NCI-H345 treated with DMSO at 0.1 percent for 48 hours (cell line): Measurements from ENCODE around the gene ELOVL5.
"Not testable (repeated sequence)": the region's sequence is repeated elsewhere in the genome, so short reads cannot be mapped to it uniquely, and the experiment has no call there.

Experiments
- DNase-seq: peaks from one replicate; lab custom pipeline; 2025; ENCODE audit not compliant: unreplicated experiment; lab: John Stamatoyannopoulos, UW

The ELOVL5 gene, protein sequence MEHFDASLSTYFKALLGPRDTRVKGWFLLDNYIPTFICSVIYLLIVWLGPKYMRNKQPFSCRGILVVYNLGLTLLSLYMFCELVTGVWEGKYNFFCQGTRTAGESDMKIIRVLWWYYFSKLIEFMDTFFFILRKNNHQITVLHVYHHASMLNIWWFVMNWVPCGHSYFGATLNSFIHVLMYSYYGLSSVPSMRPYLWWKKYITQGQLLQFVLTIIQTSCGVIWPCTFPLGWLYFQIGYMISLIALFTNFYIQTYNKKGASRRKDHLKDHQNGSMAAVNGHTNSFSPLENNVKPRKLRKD

GRCh38 chr6:53348371-53349208, at the start of gene ELOVL5:
Gene ELOVL5 (minus strand): TSS chr6:53348950. CDS start chr6:53295699, 53,251 bp downstream.
- DNase-seq = peak; percentile 86

DNA sequence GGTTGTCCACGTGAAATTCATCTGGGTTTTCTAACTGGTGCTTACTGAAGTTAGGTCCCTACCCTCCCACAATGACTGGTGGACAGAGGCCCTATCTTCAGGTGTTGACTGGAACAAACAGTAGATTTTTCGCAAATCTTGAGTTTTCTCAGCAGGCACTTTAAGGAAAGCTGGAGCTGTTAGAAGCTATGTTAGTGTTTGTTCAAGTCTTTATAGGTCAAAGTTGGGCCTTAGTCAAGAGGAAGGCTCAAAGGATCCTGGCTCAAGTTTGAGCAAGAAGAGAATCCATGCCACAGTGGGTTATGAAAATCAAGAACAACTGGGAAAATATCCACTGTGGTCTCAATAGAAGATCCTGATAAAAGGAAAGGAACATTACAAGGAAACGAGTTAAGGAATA, 48.5 kb upstream of the ELOVL5 start:
- no peak for DNase-seq

DNA sequence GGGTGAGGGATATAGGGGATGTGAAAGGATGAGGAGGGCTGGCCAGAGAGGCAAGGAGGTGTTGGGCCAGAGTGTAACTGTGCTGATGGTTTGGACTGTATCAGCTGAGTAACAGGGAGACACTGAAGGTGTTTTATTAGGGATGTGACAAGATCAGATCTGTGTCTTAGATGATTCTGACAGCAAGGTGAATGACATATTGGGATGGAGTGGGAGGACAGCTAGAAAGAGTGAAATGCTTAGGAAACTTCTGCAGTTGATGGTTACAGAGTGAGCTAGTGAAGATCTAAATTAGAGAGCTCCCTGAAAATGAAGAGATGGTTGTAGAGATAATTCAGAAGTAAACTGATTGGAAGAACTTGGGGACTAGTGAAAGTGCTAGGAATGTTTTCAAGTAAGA, 47.2 kb upstream of the ELOVL5 start:
- no peak for DNase-seq

DNA sequence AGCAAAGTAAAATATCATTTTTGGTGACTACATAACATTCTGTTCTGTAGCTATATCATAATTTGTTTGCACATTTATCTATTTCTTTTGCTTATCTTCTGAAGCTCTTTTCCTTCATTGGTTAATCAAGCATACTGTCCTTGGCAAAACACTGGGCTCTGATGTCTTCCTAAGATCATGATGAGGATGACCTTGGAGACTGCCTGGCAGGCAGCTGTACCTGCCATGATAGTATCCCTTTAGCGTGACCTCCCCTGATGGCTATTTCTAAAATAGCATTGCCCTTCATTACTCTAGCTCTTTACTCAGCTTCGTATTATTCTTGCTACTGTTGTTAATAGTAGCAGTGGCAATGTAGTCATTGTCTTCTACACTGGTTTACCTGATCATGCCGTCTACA, 46.0 kb upstream of the ELOVL5 start:
- DNase-seq = no peak

GRCh38 chr6:53391170-53391569, 42.4 kb upstream of the ELOVL5 start:
- DNase-seq = no peak

DNA sequence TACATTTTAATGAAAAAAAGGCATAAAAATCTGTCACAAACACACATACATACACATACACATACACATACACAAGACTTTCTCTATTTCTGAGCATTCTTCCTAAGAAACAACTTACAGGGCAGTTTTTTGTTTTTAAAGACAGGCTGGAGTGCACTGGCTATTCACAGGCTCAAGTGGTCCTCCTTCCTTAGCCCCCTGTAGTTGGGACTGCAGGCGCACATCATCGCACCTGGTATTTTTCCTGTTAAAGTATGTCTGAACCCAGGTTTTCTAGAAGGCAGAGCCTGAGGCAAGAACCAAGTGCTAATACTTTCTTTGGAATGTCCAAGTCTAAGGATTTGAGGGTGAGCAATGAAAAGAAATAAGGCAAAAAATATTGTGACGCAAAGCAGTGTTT, 41.3 kb upstream of the ELOVL5 start:
- DNase-seq = no peak

GRCh38 chr6:53388615-53389014, 39.9 kb upstream of the ELOVL5 start:
- DNase-seq = not testable (repeated sequence)

GRCh38 chr6:53382421-53382820, 33.7 kb upstream of the ELOVL5 start:
- no peak for DNase-seq

DNA sequence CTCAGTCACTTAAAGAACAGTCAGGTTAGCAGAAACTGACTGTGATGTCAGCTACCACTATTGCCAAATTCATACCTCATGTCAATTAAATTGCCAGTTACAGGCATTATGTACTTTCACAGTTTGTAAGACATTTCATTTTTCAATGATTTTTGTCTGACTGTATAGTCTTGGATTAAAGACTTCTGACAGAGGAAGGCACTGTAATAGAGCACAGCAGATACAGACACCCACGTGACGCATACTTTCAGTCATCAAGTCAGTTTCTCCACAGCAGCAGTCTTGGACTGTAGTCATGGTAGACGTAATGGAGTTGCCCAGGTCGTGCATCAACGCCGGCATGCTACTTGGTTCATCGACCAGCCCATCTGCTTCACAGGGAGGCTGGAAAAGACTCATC, 29.5 kb upstream of the ELOVL5 start:
- no peak for DNase-seq

DNA sequence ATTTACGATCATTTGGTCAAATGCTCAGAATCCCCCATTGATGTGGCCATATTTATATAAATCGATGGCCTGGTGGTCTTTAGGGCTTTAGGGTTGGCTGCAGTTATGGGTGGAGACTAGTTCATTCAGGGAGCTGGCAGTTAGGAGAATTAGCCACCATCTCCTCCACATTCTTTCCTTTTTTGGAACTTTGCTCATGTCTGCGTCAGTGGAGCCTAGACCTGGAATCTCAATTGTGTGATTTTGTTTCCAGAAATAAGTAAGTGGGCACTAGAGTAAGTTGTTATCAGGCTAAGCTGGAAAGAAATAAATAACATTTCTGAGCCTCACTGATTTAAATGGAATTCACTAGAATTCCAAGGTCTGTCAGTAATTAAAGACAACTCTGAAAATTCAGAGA, 29.0 kb upstream of the ELOVL5 start:
- DNase-seq = no peak

DNA sequence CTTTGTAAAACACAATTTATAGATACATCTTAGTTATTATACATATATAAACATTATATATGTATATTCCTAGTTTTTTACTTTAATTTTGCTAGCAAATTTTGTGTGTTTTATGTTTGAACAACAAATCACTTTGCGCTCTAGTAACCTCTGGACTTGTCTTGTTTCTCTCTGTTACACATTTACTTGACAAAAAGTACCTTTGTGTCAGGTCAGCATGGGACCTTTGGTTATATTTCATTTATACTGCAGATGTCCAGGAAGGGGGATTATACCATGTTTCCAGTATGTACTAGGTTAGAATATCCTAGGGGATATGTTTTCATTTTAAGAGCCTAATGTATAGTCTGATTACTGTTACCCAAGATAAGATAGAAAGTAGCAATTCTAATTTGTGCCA, 28.5 kb upstream of the ELOVL5 start:
- no peak for DNase-seq

- no peak for DNase-seq
Observed at GRCh38 chr6:53376661-53377226, 28.0 kb upstream of the ELOVL5 start.

DNA sequence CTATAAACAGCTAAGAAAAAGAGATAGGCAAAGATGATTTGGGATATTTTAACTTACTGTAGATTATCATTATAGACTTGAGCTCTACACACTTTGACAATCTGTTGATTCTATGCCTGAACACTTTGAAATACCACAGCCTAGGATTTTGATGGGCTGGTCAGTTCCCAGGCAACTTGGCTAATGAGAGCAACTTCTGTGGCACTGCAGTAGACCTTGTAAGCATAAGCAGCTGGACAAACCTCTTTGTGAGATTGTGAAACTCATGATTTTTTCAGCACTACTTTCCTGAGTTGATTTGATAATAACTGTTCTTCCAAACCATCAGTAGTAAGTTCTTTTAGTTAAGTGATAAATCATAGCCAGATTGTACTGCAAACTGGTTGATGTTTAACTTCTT, 27.1 kb upstream of the ELOVL5 start:
- no peak for DNase-seq

- no peak for DNase-seq
Observed at GRCh38 chr6:53373638-53374037, 24.9 kb upstream of the ELOVL5 start.

- DNase-seq = no peak
Observed at GRCh38 chr6:53369876-53370515, 21.2 kb upstream of the ELOVL5 start.

DNA sequence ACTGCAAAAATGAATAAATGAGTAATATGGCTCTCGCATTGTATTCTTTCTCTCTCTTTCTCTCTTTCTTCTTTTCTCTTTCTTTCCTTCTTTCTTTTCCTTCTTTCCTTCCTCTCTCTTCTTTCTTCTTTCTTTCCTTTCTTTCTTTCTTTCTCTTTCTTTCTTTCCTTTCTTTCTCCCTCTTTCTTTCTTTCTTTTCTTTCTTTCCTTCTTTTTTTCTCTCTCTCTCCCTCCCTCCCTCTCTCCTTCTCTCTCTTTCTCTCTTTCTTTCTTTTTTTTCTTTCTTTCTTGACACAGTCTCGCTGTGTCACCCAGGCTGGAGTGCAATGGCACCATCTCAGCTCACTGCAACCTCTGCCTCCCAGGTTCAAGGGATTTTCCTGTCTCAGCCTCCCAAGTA, 20.3 kb upstream of the ELOVL5 start:
- no peak for DNase-seq

GRCh38 chr6:53366128-53366641, 17.4 kb upstream of the ELOVL5 start:
- DNase-seq = no peak

DNA sequence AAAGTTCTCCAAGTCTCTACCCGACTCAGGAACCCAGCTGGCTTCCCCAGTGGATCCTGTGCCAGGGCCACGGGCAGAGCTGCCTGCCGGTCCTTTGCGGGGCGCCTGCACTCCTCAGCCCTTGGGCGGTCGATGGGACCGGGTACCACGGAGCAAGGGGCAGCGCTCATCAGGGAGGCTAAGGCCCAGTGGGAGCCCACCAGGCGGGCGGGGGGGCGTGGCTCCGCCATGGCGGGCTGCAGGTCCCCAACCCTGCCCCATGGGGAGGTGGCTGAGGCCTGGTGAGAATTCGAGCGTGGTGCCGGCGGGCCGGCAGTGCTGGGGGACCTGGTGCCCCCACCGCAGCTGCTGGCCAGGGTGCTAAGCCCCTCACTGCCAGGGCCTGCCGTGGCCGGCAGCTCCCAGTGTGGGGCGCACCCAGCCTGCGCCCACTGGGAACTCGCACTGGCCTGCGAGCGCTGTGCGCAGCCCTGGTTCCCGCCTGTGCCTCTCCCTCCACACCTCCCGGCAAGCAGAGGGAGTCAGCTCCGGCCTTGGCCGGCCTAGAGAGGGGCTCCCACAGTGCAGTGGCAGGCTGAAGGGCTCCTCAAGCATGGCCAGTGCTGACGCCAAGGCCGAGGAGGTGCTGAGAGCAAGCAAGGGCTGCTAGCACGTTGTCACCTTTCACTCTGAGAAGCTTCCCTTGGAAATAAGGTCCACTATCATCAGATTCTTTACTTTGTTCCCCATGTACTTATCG, 14.8 kb upstream of the ELOVL5 start:
- no peak for DNase-seq

- DNase-seq = no peak
Observed at GRCh38 chr6:53361549-53362031, 12.8 kb upstream of the ELOVL5 start.

DNA sequence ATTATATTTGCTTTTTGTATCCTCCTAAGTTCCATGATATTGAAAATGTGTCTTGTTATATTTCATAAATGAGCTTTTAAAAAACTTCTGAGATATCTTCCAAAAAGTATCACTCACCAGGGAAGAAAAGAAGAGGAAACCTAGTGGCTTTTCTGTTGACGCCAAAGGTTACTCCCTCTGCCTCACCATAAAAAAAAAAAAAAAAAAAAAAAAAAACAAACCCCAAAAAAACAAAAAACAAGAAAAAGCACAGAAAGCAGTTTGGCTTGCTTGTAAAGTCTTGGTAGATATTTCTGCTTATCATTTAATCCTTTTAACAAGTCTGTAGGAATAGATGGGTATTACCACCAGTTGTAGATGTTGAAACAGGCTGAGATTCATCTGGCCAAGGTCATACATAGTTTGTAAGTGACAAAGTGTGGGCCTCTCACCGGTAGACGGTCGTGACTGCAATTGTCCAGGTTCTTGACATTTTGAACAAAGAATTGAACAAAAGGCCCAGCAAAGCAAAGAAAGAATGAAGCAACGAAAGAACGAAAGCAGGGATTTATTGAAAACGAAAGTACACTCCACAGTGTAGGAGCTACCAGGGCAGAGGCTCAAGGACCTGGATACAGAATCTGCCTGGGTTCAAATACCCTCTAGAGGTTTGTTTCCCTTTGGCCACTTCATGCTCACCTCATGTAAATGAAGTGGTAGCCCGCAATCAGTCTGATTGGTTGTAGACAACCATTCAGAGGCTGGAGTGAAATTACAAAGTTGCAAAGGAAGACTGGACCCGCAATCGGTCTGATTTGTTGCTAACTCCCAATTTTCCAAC, 11.6 kb upstream of the ELOVL5 start:
- no peak for DNase-seq
